HepG2 (cell line): ENCODE data around the gene LBX2. TPM values are rescaled to one million over a fixed set of nuclear protein-coding genes. Genes with fewer than 3 reads are reported as not detected.
A peak's percentile ranks its signal among the peaks of the same experiment; 100 is the strongest.

ENCODE experiments used
- ATAC-seq: fragments of 200-7000 bp; cut with Tn5 transposase; 3 replicates; pipeline ENCODE4 v1.9.1; 2020; ENCODE audit warnings: mild to moderate bottlenecking, moderate library complexity
- BruUV-seq: library from RNA; stranded (reverse); fragments of 400-500 nt; replicated peaks from 2 replicates; lab custom pipeline; 2021; lab: Mats Ljungman, UMichigan
- CTCF ChIA-PET: fragments of 300-600 bp; formaldehyde crosslinking; extraction: SDS; loops from one replicate; lab custom pipeline; 2021; ENCODE audit warnings: low total read pairs, inconsistent platforms, low intra/inter-chr PET ratio; lab: Yijun Ruan, JAX
- POLR2A ChIA-PET: fragments of 350-600 bp; sonication (Branson Sonifier 250); formaldehyde crosslinking; loops from one replicate; lab custom pipeline; 2020; ENCODE audit warnings: antibody characterized with exemption, inconsistent platforms; lab: Yijun Ruan, JAX
- DNase-seq: peaks from one replicate; pipeline ENCODE4 v3.0.0-alpha.2; 2015; ENCODE audit warnings: low spot score
- FAIRE-seq: peaks from 3 replicates; lab custom pipeline; 2011; peaks lifted over from hg19 to GRCh38; lab: Jason Lieb, UNC
- H2AFZ ChIP-seq: one replicate; pipeline ENCODE4 v1.6.1; 2011; ENCODE audit warnings: low read length, inconsistent platforms
- H3K27ac ChIP-seq: fragments of 300-600 bp; 3 replicates; pipeline ENCODE4 v1.8.0; 2011; ENCODE audit warnings: mixed run types, mild to moderate bottlenecking, mixed read lengths, low read length, inconsistent platforms; ENCODE audit not compliant: insufficient read depth; ENCODE audit errors: extremely low read length
- H3K27me3 ChIP-seq, 2 experiments: fragments of 200-600 bp in 1 of 2; 2 replicates in 1 of 2; 3 replicates in 1 of 2; pipeline versions ENCODE4 v1.6.0 to v1.8.0; 2011; ENCODE audit warnings: low read length in 2 of 2, mild to moderate bottlenecking in 2 of 2, moderate library complexity in 2 of 2, inconsistent platforms in 1 of 2; ENCODE audit not compliant: insufficient read depth in 2 of 2, control insufficient read depth in 1 of 2
- H3K36me3 ChIP-seq, 2 experiments: fragments of 200-600 bp in 1 of 2; replicated peaks in 1 of 2; 2 replicates in 1 of 2; 3 replicates in 1 of 2; pipeline versions ENCODE4 v1.5.1 to v1.8.0; 2011; ENCODE audit warnings: low read length in 2 of 2, inconsistent platforms in 1 of 2; ENCODE audit not compliant: insufficient read depth in 2 of 2, control insufficient read depth in 1 of 2
- H3K4me1 ChIP-seq: 2 replicates; pipeline ENCODE4 v1.5.1; 2012; ENCODE audit warnings: low read length, inconsistent platforms; ENCODE audit not compliant: insufficient read depth
- H3K4me2 ChIP-seq: 2 replicates; pipeline ENCODE4 v1.6.0; 2011; ENCODE audit warnings: low read depth, low read length, inconsistent platforms
- H3K4me3 ChIP-seq, 3 experiments: fragments of 200-600 bp in 1 of 3; sonication (generic), shearing (Covaris generic) in 1 of 3; replicated peaks in 1 of 3; 2 replicates each; pipeline ENCODE4 v1.5.1; 2011 to 2016; ENCODE audit warnings: low read length in 3 of 3, inconsistent platforms in 2 of 3, low read depth in 2 of 3, mild to moderate bottlenecking in 2 of 3, control low read depth in 1 of 3, mixed read lengths in 1 of 3; ENCODE audit not compliant: insufficient read depth in 1 of 3
- H3K79me2 ChIP-seq: one replicate; pipeline ENCODE4 v1.6.1; 2011; ENCODE audit warnings: low read length, inconsistent platforms; ENCODE audit not compliant: insufficient read depth
- H3K9ac ChIP-seq: 2 replicates; pipeline ENCODE4 v1.6.0; 2011; ENCODE audit warnings: mild to moderate bottlenecking, low read depth, low read length, inconsistent platforms; ENCODE audit not compliant: insufficient read depth
- H3K9me3 ChIP-seq: 2 replicates; pipeline ENCODE4 v1.5.1; 2012; ENCODE audit warnings: mild to moderate bottlenecking, low read length
- H4K20me1 ChIP-seq: 2 replicates; pipeline ENCODE4 v1.6.0; 2011; ENCODE audit warnings: inconsistent platforms, mild to moderate bottlenecking, low read length, moderate library complexity; ENCODE audit not compliant: insufficient read depth
- FOXK2 ChIP-seq: fragments of 450-650 bp; IDR thresholded peaks from 2 replicates; pipeline ENCODE4 v1.6.1; 2016
- GFI1 ChIP-seq: sonication (generic); formaldehyde crosslinking; IDR thresholded peaks from 2 replicates; pipeline ENCODE4 v1.5.0; 2020; ENCODE audit warnings: missing genetic modification reagents, mild to moderate bottlenecking, borderline replicate concordance
- JARID2 ChIP-seq: sonication (generic); formaldehyde crosslinking; IDR thresholded peaks from 2 replicates; pipeline ENCODE4 v1.8.1; 2023; ENCODE audit warnings: missing genetic modification reagents, inconsistent platforms; ENCODE audit not compliant: insufficient replicate concordance
- KDM5A ChIP-seq: fragments of 200-600 bp; sonication (generic); IDR thresholded peaks from 2 replicates; pipeline ENCODE4 v1.7.0; 2018; ENCODE audit warnings: antibody characterized with exemption, mild to moderate bottlenecking, low read length, borderline replicate concordance
- KLF12 ChIP-seq: sonication (generic); formaldehyde crosslinking; IDR thresholded peaks from 2 replicates; pipeline ENCODE4 v1.4.0; 2020; ENCODE audit warnings: missing genetic modification reagents, borderline replicate concordance
- KLF6 ChIP-seq: IDR thresholded peaks from 2 replicates; pipeline ENCODE4 v1.8.0; 2016; ENCODE audit warnings: missing biosample characterization, missing genetic modification reagents
- NR3C1 ChIP-seq: sonication (generic); formaldehyde crosslinking; IDR thresholded peaks from 2 replicates; pipeline ENCODE4 v1.4.0; 2020; ENCODE audit warnings: missing genetic modification reagents
- TBX3 ChIP-seq: fragments of 450-650 bp; IDR thresholded peaks from 2 replicates; pipeline ENCODE4 v1.6.1; 2017; ENCODE audit warnings: antibody characterized with exemption, mild to moderate bottlenecking, inconsistent platforms, borderline replicate concordance
- XRCC5 ChIP-seq: fragments of 200-400 bp; formaldehyde crosslinking; optimal IDR thresholded peaks from 2 replicates; pipeline ENCODE3; 2017; ENCODE audit warnings: mild to moderate bottlenecking, low read length
- ZC3H13 ChIP-seq: sonication (generic); formaldehyde crosslinking; IDR thresholded peaks from 2 replicates; pipeline ENCODE4 v1.8.1; 2023; ENCODE audit warnings: mild to moderate bottlenecking, missing genetic modification reagents, moderate library complexity
- ZNF496 ChIP-seq: sonication (generic); formaldehyde crosslinking; IDR thresholded peaks from 2 replicates; pipeline ENCODE4 v1.8.1; 2023; ENCODE audit warnings: mild to moderate bottlenecking, moderate library complexity, missing genetic modification reagents; ENCODE audit not compliant: insufficient replicate concordance
- ZNF547 ChIP-seq: sonication (generic); formaldehyde crosslinking; IDR thresholded peaks from 2 replicates; pipeline ENCODE4 v1.5.1; 2020; ENCODE audit warnings: mild to moderate bottlenecking, missing genetic modification reagents
- ZNF550 ChIP-seq: sonication (generic); formaldehyde crosslinking; IDR thresholded peaks from 2 replicates; pipeline ENCODE4 v1.4.0; 2020; ENCODE audit warnings: mild to moderate bottlenecking, missing genetic modification reagents, borderline replicate concordance
- ZSCAN25 ChIP-seq: sonication (generic); formaldehyde crosslinking; IDR thresholded peaks from 2 replicates; pipeline ENCODE4 v1.8.0; 2022; ENCODE audit warnings: mild to moderate bottlenecking, missing genetic modification reagents
- WGBS: methylation state at CpG from one replicate; pipeline ENCODE4 v1.1.6; 2017; ENCODE audit warnings: low lambda C conversion rate; 5-methylcytosine and 5-hydroxymethylcytosine counted together
- in situ Hi-C: cut with HindIII; loops from 2 replicates; pipeline ENCODE4 v1.10.0; 2017; ENCODE audit warnings: low pct_unique_long_range_greater_than_20kb; ENCODE audit not compliant: extremely low pct_ligation_motif_present
- intact Hi-C: fragments of 100-400 bp; cut with micrococcal nuclease; formaldehyde crosslinking; loops from one replicate; pipeline ENCODE4 v1.10.0; 2022; ENCODE audit not compliant: unreplicated experiment
- polyA plus RNA-seq, 8 experiments: library from polyadenylated mRNA; depleted of rRNA in 3 of 8; stranded (reverse) in 7 of 8; unstranded in 1 of 8; fragments of >200 nt; fragmentation: Illumina TruSeq in 4 of 8; extraction: Trizol in 4 of 8; gene quantifications; 2 replicates each; pipeline versions ENCODE4 v1.2.1 to v1.2.3, GENCODE V29; 2011 to 2016; ENCODE audit warnings: low read depth in 4 of 8, missing spikeins in 1 of 8, mixed read lengths in 1 of 8; ENCODE audit not compliant: insufficient read depth in 1 of 8
- total RNA-seq, 5 experiments: library from RNA; depleted of rRNA; stranded (reverse); fragments of >200 nt; fragmentation: Illumina TruSeq; extraction: Trizol; gene quantifications; 2 replicates each; pipeline ENCODE4 v1.2.3, GENCODE V29; 2016; ENCODE audit warnings: low read depth in 1 of 5
- TF ChIP-seq, protein P1 (sequence below): sonication (generic); formaldehyde crosslinking; conservative IDR thresholded peaks from 2 replicates; pipeline ENCODE4 v1.8.1; 2023; ENCODE audit warnings: missing genetic modification reagents
- TF ChIP-seq, protein P2 (sequence below): sonication (generic); formaldehyde crosslinking; IDR thresholded peaks from 2 replicates; pipeline ENCODE4 v1.5.0; 2020; ENCODE audit warnings: missing genetic modification reagents, mild to moderate bottlenecking, borderline replicate concordance
- TF ChIP-seq, protein P3 (sequence below): sonication (generic); formaldehyde crosslinking; IDR thresholded peaks from 2 replicates; pipeline ENCODE4 v1.4.0; 2020; ENCODE audit warnings: missing genetic modification reagents

Gene LBX2
- total and polyA plus RNA-seq, 2 of the 13 experiments (the other 11 are each of a cell fraction or from before 2014, with no cell fraction given) = 6.4 to 8.1 TPM

DNA sequence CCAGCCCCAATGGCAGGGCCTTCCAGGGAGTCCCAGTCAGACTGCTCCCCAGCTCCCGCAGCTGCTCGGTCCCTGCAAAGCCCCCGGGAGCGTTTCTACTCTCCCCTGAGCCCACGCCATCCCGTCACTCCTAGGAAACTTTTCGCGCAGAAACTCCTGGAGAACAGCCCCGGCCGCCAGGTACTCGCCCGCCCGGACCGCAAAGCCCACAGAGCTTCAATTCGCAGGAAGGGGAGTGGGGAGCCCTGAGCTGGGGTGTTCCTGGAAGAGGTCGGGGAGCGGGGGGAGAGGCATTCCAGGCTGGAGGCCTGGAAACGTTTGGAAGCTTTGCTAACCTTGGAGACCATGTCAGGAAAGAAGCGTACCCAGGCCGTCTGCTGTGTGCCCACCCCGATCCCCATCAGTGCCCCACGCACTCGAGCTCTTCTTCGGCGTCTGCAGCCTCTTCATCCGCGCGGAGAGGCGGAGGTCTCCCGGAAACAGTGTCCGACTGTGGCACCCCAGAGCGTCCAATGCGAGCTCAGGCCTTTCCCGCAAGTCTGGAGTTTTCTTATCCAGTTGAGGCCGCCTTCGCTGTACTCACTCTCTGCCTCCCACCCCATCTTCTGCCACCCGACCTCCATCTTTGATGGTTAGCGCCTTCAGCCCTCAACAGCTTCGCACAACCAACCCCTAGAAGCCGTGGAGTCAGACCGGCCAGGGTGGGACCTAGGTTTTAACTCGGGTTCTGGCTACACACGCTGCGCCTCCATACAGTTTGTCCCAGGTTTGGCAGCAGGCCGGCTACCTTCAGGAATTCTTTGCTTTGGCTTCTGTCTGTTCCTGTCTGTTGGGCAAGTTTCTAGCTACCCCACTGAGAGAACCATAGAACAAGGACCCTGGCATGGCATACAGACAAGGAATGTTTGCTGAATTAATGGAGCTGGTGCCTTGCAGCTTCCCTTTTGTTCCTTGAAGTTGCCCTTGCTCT is 4.4 kb upstream of the LBX2 start:
- Histone ChIP-seq H3K9me3 (no peaks in the 10 kb centered on the region), H2AFZ (no peak overlapping the region), H3K36me3 (no peaks in the 10 kb centered on the region; a peak in 3 of 5 replicates), H3K4me2 (peak overlapping the region; percentile 92), H3K79me2 (peaks cover 51% of the 10 kb centered on the region), H3K27ac (peak overlapping the region; percentile 89), H3K27me3 (no peaks in the 10 kb centered on the region; a peak in 1 of 5 replicates), H4K20me1 (no peaks in the 10 kb centered on the region), H3K9ac (peak overlapping the region; percentile 83), H3K4me3 (peak overlapping the region; percentile 67 to 86 (median 82)), H3K4me1 (peaks cover 66% of the 10 kb centered on the region)
- CTCF ChIA-PET = interaction anchor here (2.9 kb wide), 1 partner anchor 20 kb away, joined by 20 read pairs; the partner anchor contains the start of genes CCDC142 and TTC31
- WGBS = 43% methylated on average over 34 of the region's 45 CpGs
- DNase-seq (no peak), ATAC-seq (peak; percentile 0; the same call in 1 of the 3 replicates), FAIRE-seq (no peak)
- intact Hi-C loops = no loop called here
- BruUV-seq = no TSS peak
- POLR2A ChIA-PET = interaction anchor here (1.1 to 16.5 kb wide), 18 partner anchors 9 to 325 kb away, joined by 3 to 795 read pairs (median 14); partner anchors contain the start of genes AUP1, CCDC142, DQX1 and HTRA2
- in situ Hi-C loops = no loop called here
- TF ChIP-seq KLF6 (CRISPR knock-in tag) (0 out of 2 replicates have a peak, but pooled peaks have one; percentile 40), ZNF496 (CRISPR knock-in tag) (no peak), JARID2 (CRISPR knock-in tag) (no peak), ZNF547 (CRISPR knock-in tag) (no peak), GFI1 (CRISPR knock-in tag) (no peak), ZNF550 (CRISPR knock-in tag) (peak; percentile 52; the same call in 1 of the 2 replicates), TBX3 (no peak), FOXK2 (no peak), ZSCAN25 (CRISPR knock-in tag) (no peak), ZC3H13 (CRISPR knock-in tag) (peak; percentile 65; the same call in 1 of the 2 replicates), KDM5A (no peak), NR3C1 (no peak), XRCC5 (peak; percentile 32), KLF12 (CRISPR knock-in tag) (0 out of 2 replicates have a peak, but pooled peaks have one; percentile 3)
- TF ChIP-seq, protein P1, sequence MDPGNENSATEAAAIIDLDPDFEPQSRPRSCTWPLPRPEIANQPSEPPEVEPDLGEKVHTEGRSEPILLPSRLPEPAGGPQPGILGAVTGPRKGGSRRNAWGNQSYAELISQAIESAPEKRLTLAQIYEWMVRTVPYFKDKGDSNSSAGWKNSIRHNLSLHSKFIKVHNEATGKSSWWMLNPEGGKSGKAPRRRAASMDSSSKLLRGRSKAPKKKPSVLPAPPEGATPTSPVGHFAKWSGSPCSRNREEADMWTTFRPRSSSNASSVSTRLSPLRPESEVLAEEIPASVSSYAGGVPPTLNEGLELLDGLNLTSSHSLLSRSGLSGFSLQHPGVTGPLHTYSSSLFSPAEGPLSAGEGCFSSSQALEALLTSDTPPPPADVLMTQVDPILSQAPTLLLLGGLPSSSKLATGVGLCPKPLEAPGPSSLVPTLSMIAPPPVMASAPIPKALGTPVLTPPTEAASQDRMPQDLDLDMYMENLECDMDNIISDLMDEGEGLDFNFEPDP (CRISPR knock-in tag) = no peak
- TF ChIP-seq, protein P2, sequence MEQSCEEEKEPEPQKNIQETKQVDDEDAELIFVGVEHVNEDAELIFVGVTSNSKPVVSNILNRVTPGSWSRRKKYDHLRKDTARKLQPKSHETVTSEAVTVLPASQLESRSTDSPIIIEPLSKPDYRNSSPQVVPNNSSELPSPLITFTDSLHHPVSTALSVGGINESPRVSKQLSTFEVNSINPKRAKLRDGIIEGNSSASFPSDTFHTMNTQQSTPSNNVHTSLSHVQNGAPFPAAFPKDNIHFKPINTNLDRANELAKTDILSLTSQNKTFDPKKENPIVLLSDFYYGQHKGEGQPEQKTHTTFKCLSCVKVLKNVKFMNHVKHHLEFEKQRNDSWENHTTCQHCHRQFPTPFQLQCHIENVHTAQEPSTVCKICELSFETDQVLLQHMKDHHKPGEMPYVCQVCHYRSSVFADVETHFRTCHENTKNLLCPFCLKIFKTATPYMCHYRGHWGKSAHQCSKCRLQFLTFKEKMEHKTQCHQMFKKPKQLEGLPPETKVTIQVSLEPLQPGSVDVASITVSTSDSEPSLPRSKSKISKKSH = peak; percentile 54; the same call in 1 of the 2 replicates
- TF ChIP-seq, protein P3, sequence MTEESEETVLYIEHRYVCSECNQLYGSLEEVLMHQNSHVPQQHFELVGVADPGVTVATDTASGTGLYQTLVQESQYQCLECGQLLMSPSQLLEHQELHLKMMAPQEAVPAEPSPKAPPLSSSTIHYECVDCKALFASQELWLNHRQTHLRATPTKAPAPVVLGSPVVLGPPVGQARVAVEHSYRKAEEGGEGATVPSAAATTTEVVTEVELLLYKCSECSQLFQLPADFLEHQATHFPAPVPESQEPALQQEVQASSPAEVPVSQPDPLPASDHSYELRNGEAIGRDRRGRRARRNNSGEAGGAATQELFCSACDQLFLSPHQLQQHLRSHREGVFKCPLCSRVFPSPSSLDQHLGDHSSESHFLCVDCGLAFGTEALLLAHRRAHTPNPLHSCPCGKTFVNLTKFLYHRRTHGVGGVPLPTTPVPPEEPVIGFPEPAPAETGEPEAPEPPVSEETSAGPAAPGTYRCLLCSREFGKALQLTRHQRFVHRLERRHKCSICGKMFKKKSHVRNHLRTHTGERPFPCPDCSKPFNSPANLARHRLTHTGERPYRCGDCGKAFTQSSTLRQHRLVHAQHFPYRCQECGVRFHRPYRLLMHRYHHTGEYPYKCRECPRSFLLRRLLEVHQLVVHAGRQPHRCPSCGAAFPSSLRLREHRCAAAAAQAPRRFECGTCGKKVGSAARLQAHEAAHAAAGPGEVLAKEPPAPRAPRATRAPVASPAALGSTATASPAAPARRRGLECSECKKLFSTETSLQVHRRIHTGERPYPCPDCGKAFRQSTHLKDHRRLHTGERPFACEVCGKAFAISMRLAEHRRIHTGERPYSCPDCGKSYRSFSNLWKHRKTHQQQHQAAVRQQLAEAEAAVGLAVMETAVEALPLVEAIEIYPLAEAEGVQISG (CRISPR knock-in tag) = peak; percentile 13
